Astrocyte (in vitro differentiated cells and primary cell): ENCODE data around the gene LYPD6B.

Experiments
- EZH2 ChIP-seq: IDR thresholded peaks from 2 replicates; pipeline ENCODE4 v1.6.1; 2012; ENCODE audit warnings: mild to moderate bottlenecking, low read length, inconsistent platforms; ENCODE audit not compliant: insufficient read depth
- TF ChIP-seq, protein P1 (sequence below): IDR thresholded peaks from 2 replicates; pipeline ENCODE4 v1.5.1; 2011; ENCODE audit warnings: low read depth, mild to moderate bottlenecking, inconsistent platforms, low read length, moderate library complexity; ENCODE audit not compliant: insufficient read depth

DNA sequence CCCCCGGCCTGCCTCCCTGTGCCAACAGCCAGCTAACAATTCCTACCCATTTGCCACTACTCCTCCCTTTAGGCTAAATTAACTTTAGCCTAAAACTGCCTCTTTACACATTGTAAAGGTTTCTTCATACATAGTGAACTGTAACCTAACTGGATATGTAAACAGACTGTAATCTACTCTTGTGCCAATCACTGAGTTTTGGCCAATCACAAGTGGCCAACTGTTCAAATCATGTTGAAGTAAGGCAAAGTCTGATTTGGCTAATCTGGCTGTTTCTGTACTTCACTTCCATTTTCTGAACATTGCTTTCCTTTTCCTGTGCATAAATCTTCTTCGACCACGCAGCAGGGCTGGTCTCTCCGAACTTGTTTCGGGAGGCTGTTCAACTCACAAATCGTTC lies 188.3 kb downstream of the LYPD6B start:
- TF ChIP-seq, protein P1, sequence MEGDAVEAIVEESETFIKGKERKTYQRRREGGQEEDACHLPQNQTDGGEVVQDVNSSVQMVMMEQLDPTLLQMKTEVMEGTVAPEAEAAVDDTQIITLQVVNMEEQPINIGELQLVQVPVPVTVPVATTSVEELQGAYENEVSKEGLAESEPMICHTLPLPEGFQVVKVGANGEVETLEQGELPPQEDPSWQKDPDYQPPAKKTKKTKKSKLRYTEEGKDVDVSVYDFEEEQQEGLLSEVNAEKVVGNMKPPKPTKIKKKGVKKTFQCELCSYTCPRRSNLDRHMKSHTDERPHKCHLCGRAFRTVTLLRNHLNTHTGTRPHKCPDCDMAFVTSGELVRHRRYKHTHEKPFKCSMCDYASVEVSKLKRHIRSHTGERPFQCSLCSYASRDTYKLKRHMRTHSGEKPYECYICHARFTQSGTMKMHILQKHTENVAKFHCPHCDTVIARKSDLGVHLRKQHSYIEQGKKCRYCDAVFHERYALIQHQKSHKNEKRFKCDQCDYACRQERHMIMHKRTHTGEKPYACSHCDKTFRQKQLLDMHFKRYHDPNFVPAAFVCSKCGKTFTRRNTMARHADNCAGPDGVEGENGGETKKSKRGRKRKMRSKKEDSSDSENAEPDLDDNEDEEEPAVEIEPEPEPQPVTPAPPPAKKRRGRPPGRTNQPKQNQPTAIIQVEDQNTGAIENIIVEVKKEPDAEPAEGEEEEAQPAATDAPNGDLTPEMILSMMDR: no peak
- no peak for TF ChIP-seq EZH2
